Measurements from ENCODE around the gene EPYC. TPM values are rescaled to one million over a fixed set of nuclear protein-coding genes. Genes with fewer than 3 reads are reported as not detected.

The EPYC gene
- total and polyA plus RNA-seq, 2 donors (not counting 1 experiment from before 2014, with no cell fraction given), result not detected

DNA sequence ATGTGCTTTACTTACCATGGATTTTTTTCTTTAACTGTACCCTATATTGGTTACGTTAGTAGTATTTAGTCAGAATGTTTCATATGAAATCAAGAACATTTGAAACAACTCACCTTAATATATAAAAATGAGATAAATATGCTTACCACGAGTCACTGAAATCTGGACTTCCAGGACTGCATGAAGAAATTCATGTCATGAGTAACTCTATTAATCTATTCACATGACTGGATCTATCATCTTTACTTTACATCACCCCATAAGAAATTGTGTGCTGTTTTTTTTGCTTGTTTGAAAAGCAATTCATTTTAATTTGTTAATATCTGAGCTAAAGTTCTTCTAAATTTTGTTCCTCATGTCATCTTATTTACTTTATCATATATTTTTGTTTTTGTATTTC, 5.2 kb downstream of the EPYC start:
- no peaks in the 10 kb centered on the region for H3K4me1 Mint-ChIP-seq
- Histone ChIP-seq H3K36me3 (replicated peaks in 1 of 2; ENCODE audit: control extremely low read depth in 1 of 2, control insufficient read depth in 1 of 2, extremely low read depth in 1 of 2, insufficient read depth in 2 of 2, low read length in 1 of 2) (no peaks in the 10 kb centered on the region), H3K4me3 (ENCODE audit: control extremely low read depth in 1 of 5, extremely low read depth in 1 of 5, insufficient read depth in 1 of 5, low read depth in 2 of 5, low read length in 4 of 5) (no peak overlapping the region), H3K9ac (ENCODE audit: low read length) (no peak overlapping the region), H4K20me1 (ENCODE audit: control insufficient read depth, insufficient read depth, low read length, poor library complexity, severe bottlenecking) (no peaks in the 10 kb centered on the region), H2AFZ (ENCODE audit: insufficient read depth, low read depth, low read length, poor library complexity, severe bottlenecking) (no peak overlapping the region), H3K79me2 (ENCODE audit: control insufficient read depth, insufficient read depth, low read length) (no peaks in the 10 kb centered on the region), H3K27ac (ENCODE audit: low read length in 2 of 2) (no peak overlapping the region), H3K4me1 (ENCODE audit: control insufficient read depth in 2 of 2, insufficient read depth in 2 of 2, low read length in 2 of 2) (no peaks in the 10 kb centered on the region), H3K9me3 (ENCODE audit: control extremely low read depth in 1 of 3, control insufficient read depth in 2 of 3, insufficient read depth in 1 of 3, low read length in 2 of 3) (no peaks in the 10 kb centered on the region), H3K4me2 (replicated peaks; ENCODE audit: low read depth, low read length, poor library complexity, severe bottlenecking) (no peak overlapping the region), H3K27me3 (replicated peaks in 1 of 4; ENCODE audit: control extremely low read depth in 1 of 4, control insufficient read depth in 3 of 4, insufficient read depth in 4 of 4, low read length in 3 of 4) (no peaks in the 10 kb centered on the region)
- ChIA-PET POLR2A (no interaction called here), CTCF (no interaction called here)
- ATAC-seq (ENCODE audit: low read depth) (no peak), DNase-seq (no peak)
- WGBS (ENCODE audit: insufficient coverage), result no CpG with 5 or more reads among the region's 2 CpGs
- no peaks in the 10 kb centered on the region for H3K9me3 Mint-ChIP-seq (ENCODE audit: insufficient read depth)
- H3K27me3 Mint-ChIP-seq, result peaks cover 7% of the 10 kb centered on the region
- intact Hi-C loops (cut with micrococcal nuclease), result no loop called here
- TF ChIP-seq EZH2 (IDR thresholded peaks at IDR 0.05; ENCODE audit: borderline replicate concordance, insufficient read depth, low read depth, low read length, poor library complexity, severe bottlenecking), result no peak
- no peak for TF ChIP-seq CTCF (IDR thresholded peaks at IDR 0.05)
- no peak overlapping the region for H3K4me3 Mint-ChIP-seq
- no peak overlapping the region for H3K27ac Mint-ChIP-seq

GRCh38 chr12:90995010-90995409, 9.8 kb downstream of the EPYC start:
- Mint-ChIP-seq H3K27me3 (peaks cover 3% of the 10 kb centered on the region), H3K4me1 (no peaks in the 10 kb centered on the region), H3K27ac (no peak overlapping the region), H3K9me3 (ENCODE audit: insufficient read depth) (no peaks in the 10 kb centered on the region), H3K4me3 (no peak overlapping the region)
- intact Hi-C loops (cut with micrococcal nuclease), result no loop called here
- H3K4me2 ChIP-seq (replicated peaks; ENCODE audit: low read depth, low read length, poor library complexity, severe bottlenecking), result no peak overlapping the region
- no peaks in the 10 kb centered on the region for H3K27me3 ChIP-seq (replicated peaks in 1 of 4; ENCODE audit: control extremely low read depth in 1 of 4, control insufficient read depth in 3 of 4, insufficient read depth in 4 of 4, low read length in 3 of 4)
- H4K20me1 ChIP-seq (ENCODE audit: control insufficient read depth, insufficient read depth, low read length, poor library complexity, severe bottlenecking), result no peaks in the 10 kb centered on the region
- H3K9ac ChIP-seq (ENCODE audit: low read length), result no peak overlapping the region
- no peaks in the 10 kb centered on the region for H3K36me3 ChIP-seq (replicated peaks in 1 of 2; ENCODE audit: control extremely low read depth in 1 of 2, control insufficient read depth in 1 of 2, extremely low read depth in 1 of 2, insufficient read depth in 2 of 2, low read length in 1 of 2)
- DNase-seq (no peak), ATAC-seq (ENCODE audit: low read depth) (no peak)
- H3K27ac ChIP-seq (ENCODE audit: low read length in 2 of 2), result no peak overlapping the region
- H3K79me2 ChIP-seq (ENCODE audit: control insufficient read depth, insufficient read depth, low read length), result no peaks in the 10 kb centered on the region
- ChIA-PET POLR2A (no interaction called here), CTCF (no interaction called here)
- H3K4me1 ChIP-seq (ENCODE audit: control insufficient read depth in 2 of 2, insufficient read depth in 2 of 2, low read length in 2 of 2), result no peaks in the 10 kb centered on the region
- no peak overlapping the region for H2AFZ ChIP-seq (ENCODE audit: insufficient read depth, low read depth, low read length, poor library complexity, severe bottlenecking)
- no peak overlapping the region for H3K4me3 ChIP-seq (ENCODE audit: control extremely low read depth in 1 of 5, extremely low read depth in 1 of 5, insufficient read depth in 1 of 5, low read depth in 2 of 5, low read length in 4 of 5)
- WGBS (ENCODE audit: insufficient coverage), result no CpG with 5 or more reads among the region's 2 CpGs
- TF ChIP-seq EZH2 (IDR thresholded peaks at IDR 0.05; ENCODE audit: borderline replicate concordance, insufficient read depth, low read depth, low read length, poor library complexity, severe bottlenecking) (no peak), CTCF (IDR thresholded peaks at IDR 0.05) (no peak)
- H3K9me3 ChIP-seq (ENCODE audit: control extremely low read depth in 1 of 3, control insufficient read depth in 2 of 3, insufficient read depth in 1 of 3, low read length in 2 of 3), result no peaks in the 10 kb centered on the region
